GM21515 (cell line): ENCODE results near the gene CSPG4.
"Not testable (repeated sequence)": the region's sequence is repeated elsewhere in the genome, so short reads cannot be mapped to it uniquely, and the experiment has no call there.

Experiments used
- ATAC-seq: cut with Tn5 transposase; IDR thresholded peaks from one replicate; pipeline ENCODE4 v1.9.1; 2021; ENCODE audit not compliant: unreplicated experiment

Gene CSPG4

DNA sequence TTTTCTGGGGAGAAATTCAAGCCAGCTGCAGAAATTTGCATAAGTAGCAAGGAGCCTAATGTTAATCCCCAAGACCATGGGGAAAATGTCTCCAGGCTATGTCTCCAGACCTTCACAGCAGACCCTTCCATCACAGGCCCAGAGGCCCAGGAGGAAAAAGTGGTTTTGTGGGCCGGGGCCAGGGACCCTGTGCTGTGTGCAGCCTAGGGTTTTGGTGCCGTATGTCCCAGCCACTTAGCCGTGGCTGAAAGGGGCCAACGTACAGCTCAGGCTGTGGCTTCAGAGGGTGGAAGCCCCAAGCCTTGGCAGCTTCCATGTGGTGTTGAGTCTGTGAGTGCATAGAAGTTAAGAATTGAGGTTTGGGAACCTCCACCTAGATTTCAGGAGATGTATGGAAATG is 29.7 kb upstream of the CSPG4 start:
- not testable (repeated sequence) for ATAC-seq

DNA sequence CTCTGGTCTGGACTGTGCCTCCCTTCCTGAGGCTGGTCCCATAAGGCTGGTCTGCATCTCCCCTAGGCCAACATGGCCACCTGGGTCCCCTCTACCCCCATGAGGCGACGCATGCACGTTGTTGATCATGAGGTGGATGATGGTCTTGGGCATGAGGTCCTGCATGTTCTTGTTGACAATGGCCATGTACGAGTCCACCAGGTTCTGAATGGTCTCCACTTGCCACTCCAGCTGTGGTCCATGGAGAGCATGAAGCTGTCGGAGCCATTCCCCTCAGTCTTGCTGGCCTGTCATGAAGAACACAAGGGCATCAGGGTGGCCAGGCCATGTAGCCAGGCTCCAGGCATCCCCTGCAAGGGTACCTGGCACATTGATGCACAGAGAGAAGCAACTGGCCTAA is 27.1 kb upstream of the CSPG4 start:
- ATAC-seq: no peak

DNA sequence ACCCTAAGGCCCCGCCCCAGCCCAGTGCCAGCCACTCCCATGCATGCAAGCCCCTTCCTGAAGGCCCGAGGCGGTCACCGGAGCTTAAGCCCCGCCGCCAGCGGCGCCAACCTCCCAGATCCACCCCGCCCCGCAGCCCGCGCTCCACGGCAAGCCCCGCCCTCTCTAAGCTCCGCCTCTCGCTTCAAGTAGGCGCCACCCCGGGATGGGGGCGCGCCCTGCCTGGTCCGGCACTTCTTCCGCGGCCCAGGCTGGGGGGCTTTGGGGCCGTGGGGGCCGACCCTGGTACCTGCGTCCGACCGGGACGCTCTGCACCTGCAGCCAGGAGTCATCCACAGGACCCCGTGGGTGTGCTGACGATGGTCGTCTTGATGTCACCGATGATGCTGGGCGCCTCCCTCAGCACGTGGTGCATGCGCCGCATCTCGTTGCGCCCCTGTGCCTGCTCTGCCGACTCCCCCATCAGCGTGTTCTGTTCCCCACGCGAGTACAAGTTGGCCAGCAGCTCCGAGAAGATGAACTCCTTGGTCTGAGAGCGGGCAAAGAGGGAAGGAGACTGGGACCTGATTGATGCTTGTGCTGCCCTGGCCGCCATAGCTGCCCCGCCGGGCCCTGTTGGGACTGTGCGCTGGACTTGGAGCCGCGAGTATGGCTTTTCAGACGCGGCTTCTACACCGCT is 26.1 kb upstream of the CSPG4 start:
- ATAC-seq: peak; percentile 94

GRCh38 chr15:75738014-75738646 is 25.5 kb upstream of the CSPG4 start:
- ATAC-seq: peak; percentile 3

- ATAC-seq: not testable (repeated sequence)
Observed at GRCh38 chr15:75737116-75738013, 24.7 kb upstream of the CSPG4 start.

GRCh38 chr15:75736256-75736655 is 23.6 kb upstream of the CSPG4 start:
- no peak for ATAC-seq

- not testable (repeated sequence) for ATAC-seq
Observed at GRCh38 chr15:75734861-75735760, 22.5 kb upstream of the CSPG4 start.

DNA sequence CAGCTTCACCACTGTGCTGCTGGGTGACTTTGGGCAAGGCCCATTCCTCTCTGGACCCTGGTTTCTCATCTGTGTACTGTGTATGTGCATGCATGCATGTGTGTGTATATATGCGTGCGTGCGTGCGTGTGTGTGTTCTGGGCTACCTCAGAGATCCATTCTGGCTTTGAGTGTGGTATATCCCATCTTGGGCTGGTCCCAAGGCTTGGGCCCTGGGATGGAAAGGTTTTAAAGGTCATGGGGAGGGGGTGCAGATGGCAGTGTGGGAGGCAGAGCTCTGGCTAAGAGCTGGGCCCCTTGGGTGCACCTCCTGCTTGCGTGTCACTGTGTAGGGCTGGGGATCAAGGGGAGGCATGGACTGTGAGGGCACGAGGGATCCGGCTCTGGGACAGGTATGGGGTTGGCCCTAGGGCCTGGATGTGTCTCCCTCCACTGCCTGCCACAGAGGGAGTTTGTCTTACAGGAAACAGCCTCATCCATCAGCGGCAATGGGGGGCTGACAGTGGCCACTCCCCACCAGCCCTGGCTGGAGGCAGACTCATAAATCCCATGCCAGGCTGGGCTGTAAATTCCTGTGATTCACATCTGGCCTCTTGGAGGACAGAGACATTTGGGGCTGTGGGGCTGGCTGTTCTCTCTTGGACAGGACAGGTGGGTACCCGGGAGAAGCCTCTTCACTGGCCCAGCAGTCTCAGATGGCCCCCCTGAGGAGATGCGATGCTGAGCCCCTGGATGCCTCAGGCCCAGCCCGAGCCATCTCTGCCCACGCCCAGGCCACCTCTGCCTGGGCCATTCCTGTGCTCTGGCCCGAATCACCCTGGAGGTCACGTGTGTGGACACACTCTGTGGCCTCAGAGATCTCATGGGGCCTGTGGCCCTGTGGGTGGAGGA is 21.4 kb upstream of the CSPG4 start:
- ATAC-seq: no peak

GRCh38 chr15:75732809-75733451 is 20.3 kb upstream of the CSPG4 start:
- no peak for ATAC-seq

DNA sequence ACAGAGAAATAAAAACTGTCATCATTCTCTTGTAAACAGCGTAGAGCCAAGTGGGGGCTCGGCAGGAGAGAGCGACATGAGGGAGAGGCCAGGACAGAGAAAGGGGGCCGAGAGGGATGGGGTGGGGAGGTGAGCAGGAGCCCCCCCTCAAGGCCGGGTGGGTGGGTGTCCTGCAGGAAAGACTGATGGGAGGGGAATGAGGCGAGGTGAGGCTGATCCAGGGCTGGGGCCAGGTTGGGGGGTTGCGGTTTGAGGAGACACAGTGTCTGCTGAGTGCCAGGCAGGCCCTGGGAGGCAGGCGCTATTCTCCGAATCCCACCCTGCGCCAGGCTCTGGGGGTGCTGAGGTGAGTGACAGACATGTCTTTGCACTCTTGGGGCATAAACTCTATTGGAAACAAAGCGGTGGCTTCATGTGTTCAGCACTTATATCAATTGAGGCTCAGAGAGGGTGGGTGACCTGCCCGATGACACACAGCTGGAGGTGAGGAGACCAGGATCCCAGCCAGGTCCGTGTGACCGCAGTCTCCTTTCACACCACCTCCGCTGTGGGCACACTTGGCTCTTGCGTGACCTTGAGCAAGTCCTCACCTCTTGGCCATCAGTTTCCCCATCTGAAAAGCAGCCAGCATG is 19.6 kb upstream of the CSPG4 start:
- ATAC-seq: no peak

DNA sequence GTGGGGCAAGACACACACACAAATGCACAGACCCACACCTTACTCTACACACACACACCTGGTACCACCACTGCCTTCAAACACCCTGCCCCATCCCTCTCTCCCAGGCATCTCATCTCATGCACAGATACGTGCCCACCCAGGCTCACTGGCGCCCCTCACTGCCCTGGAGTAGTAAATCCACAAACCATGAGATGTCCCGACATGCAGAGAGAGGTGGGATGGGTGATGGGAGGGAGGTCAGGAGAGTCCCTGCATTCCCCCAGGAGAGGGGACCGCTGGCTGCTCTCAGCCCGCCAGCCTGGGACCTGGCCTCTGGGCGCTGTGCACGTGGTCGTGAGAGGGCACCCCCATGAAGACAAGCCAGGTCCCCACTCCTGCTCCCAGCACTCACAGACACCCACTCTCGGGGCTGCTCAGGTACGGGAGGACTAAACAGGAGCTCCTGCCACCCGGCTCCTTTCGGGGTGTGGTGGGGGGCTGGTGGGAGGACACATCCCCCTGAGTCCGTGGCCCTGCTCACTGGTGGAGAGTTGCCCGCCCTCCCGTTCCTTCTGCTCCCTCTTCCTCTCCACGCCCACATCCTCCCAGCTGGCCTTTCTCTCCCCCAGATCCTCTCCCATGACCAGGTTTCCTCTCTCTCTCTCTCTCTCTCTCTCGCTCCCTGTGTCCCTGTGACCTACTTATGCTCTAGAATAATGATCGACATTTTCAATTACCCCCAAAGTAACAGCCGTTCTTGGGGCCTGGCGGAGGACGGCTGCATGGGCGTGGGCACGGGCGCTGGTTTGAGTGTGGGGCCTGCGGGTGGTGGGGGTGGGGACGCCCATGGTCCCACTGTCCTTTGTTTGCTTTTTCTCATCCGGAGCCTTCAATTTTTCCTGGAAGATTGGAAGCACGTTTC is 18.9 kb upstream of the CSPG4 start:
- ATAC-seq: no peak

DNA sequence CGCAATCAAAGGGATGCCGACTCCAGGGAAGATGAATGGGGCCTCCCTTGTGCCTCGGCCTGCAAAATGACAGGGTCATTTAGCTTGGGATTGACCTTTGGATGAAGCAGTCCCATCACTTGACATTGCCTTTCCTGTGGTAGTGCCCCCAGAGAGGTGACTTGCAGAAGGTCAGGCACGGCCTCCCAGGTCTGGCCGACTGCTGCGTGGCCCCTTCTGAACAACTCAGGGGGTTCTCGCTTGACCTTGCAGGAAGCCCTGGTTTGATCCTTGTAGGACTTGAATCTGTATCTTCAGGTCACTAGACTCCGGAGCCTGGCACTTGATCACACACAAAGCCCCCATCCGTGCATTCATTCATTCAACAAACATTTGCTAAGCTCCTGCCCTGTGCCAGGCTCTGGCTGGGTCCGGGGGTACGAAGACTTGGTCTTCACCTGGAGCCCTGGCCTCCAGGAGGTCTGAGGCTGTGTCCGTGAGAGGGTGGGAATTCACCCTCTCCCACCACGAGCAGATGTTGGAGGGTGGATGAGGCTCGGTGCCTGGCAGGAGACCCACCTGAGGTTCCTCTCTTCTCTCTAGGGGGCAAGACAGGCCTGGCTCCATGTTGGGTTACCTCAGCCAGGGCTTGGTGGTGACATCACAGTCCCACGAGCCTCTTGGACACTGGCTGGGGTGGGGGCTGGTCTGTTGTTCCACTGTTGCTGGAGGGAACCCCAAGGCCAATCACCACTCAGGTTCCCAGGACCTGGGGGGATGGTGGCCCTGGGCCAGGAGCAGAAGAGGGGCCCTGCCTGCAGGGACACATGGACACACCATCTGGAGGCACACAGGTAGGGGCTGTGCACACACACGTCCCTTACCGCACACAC is 18.0 kb upstream of the CSPG4 start:
- ATAC-seq: not testable (repeated sequence)

- no peak for ATAC-seq
Observed at GRCh38 chr15:75729326-75730069, 16.9 kb upstream of the CSPG4 start.

- no peak for ATAC-seq
Observed at GRCh38 chr15:75727851-75728715, 15.4 kb upstream of the CSPG4 start.

- ATAC-seq: no peak
Observed at GRCh38 chr15:75727031-75727531, 14.4 kb upstream of the CSPG4 start.
